Activated CD4-positive, alpha-beta T cell treated with anti-CD3 and anti-CD28 coated beads, Interleukin-2, Interleukin-6, amounts not matched to agents 100 ng/mL and 50 ng/mL, durations not matched to agents 16 hours and 8 hours (primary cell): Measurements from ENCODE around the gene OGA.
A peak's percentile ranks its signal among the peaks of the same experiment; 100 is the strongest.

Experiments used
- DNase-seq: peaks from one replicate; pipeline ENCODE4 v3.0.0-alpha.2; 2020

OGA gene

GRCh38 chr10:101834341-101834740 is 16.1 kb upstream of the OGA start:
- no peak for DNase-seq

- DNase-seq: no peak
These were observed 15.2 kb upstream of the OGA start for GRCh38 chr10:101833466-101833865.

- no peak for DNase-seq
These were observed 14.1 kb upstream of the OGA start for GRCh38 chr10:101832325-101832771.

- no peak for DNase-seq
These were observed 13.0 kb upstream of the OGA start for GRCh38 chr10:101831169-101831811.

GRCh38 chr10:101830322-101831168 is 12.3 kb upstream of the OGA start:
- DNase-seq: peak; percentile 93

- peak; percentile 68 for DNase-seq
These were observed 11.5 kb upstream of the OGA start for GRCh38 chr10:101829561-101830315.

- DNase-seq: no peak
These were observed 10.7 kb upstream of the OGA start for GRCh38 chr10:101828766-101829551.

- DNase-seq: no peak
These were observed 9.8 kb upstream of the OGA start for GRCh38 chr10:101827919-101828600.

GRCh38 chr10:101826852-101827434 is 8.7 kb upstream of the OGA start:
- no peak for DNase-seq

GRCh38 chr10:101824736-101825135 is 6.5 kb upstream of the OGA start:
- no peak for DNase-seq

GRCh38 chr10:101818872-101819633 is 809 bp upstream of the OGA start:
- DNase-seq: no peak

GRCh38 chr10:101817337-101818118 is 716 bp downstream of the OGA start:
- peak; percentile 48 for DNase-seq

- peak; percentile 33 for DNase-seq
These were observed 1.3 kb downstream of the OGA start for GRCh38 chr10:101816913-101817336.

GRCh38 chr10:101816376-101816775 is 1.9 kb downstream of the OGA start:
- DNase-seq: no peak

GRCh38 chr10:101814466-101815071 is 3.7 kb downstream of the OGA start:
- peak; percentile 29 for DNase-seq

GRCh38 chr10:101812606-101813005 is 5.6 kb downstream of the OGA start:
- DNase-seq: no peak

GRCh38 chr10:101807158-101807557 is 11.1 kb downstream of the OGA start:
- DNase-seq: no peak

- no peak for DNase-seq
These were observed 14.7 kb downstream of the OGA start for GRCh38 chr10:101803511-101803910.

- DNase-seq: no peak
These were observed 20.7 kb downstream of the OGA start for GRCh38 chr10:101797403-101798059.
